ENCODE results near the gene CRTAP. TPM values are rescaled to one million over a fixed set of nuclear protein-coding genes. Genes with fewer than 3 reads are reported as not detected.

The CRTAP gene
- total and polyA plus RNA-seq, 2 of the 13 experiments (the other 11 are each of a cell fraction or from before 2014, with no cell fraction given), result 54.2 to 119 TPM

DNA sequence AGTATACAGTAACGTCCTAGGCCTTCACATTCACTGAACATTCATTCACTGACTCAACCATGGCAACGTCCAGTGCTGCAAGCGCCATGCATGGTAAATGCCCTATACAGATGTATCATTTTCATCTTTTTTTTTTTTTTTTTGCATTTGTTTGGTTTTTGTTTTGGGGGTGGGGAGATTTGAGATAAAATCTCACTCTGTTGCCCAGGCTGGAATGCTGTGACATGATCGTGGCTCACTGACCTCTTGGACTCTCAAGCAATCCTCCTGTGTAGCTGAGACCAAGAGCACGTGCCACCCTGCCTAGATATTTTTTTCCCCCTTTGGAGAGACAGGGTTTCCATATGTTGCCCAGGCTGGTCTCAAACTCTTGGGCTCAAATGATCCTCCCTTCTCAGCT lies 67.4 kb downstream of the CRTAP start (continued):
- TF ChIP-seq, protein P1, sequence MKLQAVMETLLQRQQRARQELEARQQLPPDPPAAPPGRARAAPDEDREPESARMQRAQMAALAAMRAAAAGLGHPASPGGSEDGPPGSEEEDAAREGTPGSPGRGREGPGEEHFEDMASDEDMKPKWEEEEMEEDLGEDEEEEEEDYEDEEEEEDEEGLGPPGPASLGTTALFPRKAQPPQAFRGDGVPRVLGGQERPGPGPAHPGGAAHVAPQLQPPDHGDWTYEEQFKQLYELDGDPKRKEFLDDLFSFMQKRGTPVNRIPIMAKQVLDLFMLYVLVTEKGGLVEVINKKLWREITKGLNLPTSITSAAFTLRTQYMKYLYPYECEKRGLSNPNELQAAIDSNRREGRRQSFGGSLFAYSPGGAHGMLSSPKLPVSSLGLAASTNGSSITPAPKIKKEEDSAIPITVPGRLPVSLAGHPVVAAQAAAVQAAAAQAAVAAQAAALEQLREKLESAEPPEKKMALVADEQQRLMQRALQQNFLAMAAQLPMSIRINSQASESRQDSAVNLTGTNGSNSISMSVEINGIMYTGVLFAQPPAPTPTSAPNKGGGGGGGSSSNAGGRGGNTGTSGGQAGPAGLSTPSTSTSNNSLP (IDR thresholded peaks at IDR 0.05; ENCODE audit: low read depth, low read length), result peak; percentile 91
- TF ChIP-seq ETV5 (CRISPR knock-in tag; IDR thresholded peaks at IDR 0.05; ENCODE audit: borderline replicate concordance), result no peak
- TF ChIP-seq ZFP41 (CRISPR knock-in tag; IDR thresholded peaks at IDR 0.05; ENCODE audit: borderline replicate concordance), result no peak
- TF ChIP-seq ZNF335 (CRISPR knock-in tag; IDR thresholded peaks at IDR 0.05), result no peak
- TF ChIP-seq, protein P2, sequence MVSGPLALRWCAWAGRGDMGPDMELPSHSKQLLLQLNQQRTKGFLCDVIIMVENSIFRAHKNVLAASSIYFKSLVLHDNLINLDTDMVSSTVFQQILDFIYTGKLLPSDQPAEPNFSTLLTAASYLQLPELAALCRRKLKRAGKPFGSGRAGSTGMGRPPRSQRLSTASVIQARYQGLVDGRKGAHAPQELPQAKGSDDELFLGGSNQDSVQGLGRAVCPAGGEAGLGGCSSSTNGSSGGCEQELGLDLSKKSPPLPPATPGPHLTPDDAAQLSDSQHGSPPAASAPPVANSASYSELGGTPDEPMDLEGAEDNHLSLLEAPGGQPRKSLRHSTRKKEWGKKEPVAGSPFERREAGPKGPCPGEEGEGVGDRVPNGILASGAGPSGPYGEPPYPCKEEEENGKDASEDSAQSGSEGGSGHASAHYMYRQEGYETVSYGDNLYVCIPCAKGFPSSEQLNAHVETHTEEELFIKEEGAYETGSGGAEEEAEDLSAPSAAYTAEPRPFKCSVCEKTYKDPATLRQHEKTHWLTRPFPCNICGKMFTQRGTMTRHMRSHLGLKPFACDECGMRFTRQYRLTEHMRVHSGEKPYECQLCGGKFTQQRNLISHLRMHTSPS (CRISPR knock-in tag; IDR thresholded peaks at IDR 0.05; ENCODE audit: low read depth), result 0 out of 2 replicates have a peak, but pooled peaks have one; percentile 45
- no peak for TF ChIP-seq ZNF274 (CRISPR knock-in tag; IDR thresholded peaks at IDR 0.05)
- TF ChIP-seq SIX4 (CRISPR knock-in tag; IDR thresholded peaks at IDR 0.05), result no peak
- TF ChIP-seq, protein P3, sequence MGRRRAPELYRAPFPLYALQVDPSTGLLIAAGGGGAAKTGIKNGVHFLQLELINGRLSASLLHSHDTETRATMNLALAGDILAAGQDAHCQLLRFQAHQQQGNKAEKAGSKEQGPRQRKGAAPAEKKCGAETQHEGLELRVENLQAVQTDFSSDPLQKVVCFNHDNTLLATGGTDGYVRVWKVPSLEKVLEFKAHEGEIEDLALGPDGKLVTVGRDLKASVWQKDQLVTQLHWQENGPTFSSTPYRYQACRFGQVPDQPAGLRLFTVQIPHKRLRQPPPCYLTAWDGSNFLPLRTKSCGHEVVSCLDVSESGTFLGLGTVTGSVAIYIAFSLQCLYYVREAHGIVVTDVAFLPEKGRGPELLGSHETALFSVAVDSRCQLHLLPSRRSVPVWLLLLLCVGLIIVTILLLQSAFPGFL (CRISPR knock-in tag; IDR thresholded peaks at IDR 0.05), result no peak
- TF ChIP-seq CHD2 (IDR thresholded peaks at IDR 0.05; ENCODE audit: low read depth, low read length), result no peak
- TF ChIP-seq, protein P4, sequence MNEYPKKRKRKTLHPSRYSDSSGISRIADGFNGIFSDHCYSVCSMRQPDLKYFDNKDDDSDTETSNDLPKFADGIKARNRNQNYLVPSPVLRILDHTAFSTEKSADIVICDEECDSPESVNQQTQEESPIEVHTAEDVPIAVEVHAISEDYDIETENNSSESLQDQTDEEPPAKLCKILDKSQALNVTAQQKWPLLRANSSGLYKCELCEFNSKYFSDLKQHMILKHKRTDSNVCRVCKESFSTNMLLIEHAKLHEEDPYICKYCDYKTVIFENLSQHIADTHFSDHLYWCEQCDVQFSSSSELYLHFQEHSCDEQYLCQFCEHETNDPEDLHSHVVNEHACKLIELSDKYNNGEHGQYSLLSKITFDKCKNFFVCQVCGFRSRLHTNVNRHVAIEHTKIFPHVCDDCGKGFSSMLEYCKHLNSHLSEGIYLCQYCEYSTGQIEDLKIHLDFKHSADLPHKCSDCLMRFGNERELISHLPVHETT (CRISPR knock-in tag; conservative IDR thresholded peaks at IDR 0.05), result no peak
- no peak for TF ChIP-seq NR1H2 (CRISPR knock-in tag; IDR thresholded peaks at IDR 0.05; ENCODE audit: borderline replicate concordance, low read depth)
- no peak for TF ChIP-seq ZNF264 (CRISPR knock-in tag; IDR thresholded peaks at IDR 0.05)
- no peak for TF ChIP-seq ZNF614 (CRISPR knock-in tag; IDR thresholded peaks at IDR 0.05; ENCODE audit: borderline replicate concordance)
- TF ChIP-seq, protein P5, sequence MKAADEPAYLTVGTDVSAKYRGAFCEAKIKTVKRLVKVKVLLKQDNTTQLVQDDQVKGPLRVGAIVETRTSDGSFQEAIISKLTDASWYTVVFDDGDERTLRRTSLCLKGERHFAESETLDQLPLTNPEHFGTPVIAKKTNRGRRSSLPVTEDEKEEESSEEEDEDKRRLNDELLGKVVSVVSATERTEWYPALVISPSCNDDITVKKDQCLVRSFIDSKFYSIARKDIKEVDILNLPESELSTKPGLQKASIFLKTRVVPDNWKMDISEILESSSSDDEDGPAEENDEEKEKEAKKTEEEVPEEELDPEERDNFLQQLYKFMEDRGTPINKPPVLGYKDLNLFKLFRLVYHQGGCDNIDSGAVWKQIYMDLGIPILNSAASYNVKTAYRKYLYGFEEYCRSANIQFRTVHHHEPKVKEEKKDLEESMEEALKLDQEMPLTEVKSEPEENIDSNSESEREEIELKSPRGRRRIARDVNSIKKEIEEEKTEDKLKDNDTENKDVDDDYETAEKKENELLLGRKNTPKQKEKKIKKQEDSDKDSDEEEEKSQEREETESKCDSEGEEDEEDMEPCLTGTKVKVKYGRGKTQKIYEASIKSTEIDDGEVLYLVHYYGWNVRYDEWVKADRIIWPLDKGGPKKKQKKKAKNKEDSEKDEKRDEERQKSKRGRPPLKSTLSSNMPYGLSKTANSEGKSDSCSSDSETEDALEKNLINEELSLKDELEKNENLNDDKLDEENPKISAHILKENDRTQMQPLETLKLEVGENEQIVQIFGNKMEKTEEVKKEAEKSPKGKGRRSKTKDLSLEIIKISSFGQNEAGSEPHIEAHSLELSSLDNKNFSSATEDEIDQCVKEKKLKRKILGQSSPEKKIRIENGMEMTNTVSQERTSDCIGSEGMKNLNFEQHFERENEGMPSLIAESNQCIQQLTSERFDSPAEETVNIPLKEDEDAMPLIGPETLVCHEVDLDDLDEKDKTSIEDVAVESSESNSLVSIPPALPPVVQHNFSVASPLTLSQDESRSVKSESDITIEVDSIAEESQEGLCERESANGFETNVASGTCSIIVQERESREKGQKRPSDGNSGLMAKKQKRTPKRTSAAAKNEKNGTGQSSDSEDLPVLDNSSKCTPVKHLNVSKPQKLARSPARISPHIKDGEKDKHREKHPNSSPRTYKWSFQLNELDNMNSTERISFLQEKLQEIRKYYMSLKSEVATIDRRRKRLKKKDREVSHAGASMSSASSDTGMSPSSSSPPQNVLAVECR (CRISPR knock-in tag; IDR thresholded peaks at IDR 0.05; ENCODE audit: borderline replicate concordance), result no peak
- TF ChIP-seq, protein P6, sequence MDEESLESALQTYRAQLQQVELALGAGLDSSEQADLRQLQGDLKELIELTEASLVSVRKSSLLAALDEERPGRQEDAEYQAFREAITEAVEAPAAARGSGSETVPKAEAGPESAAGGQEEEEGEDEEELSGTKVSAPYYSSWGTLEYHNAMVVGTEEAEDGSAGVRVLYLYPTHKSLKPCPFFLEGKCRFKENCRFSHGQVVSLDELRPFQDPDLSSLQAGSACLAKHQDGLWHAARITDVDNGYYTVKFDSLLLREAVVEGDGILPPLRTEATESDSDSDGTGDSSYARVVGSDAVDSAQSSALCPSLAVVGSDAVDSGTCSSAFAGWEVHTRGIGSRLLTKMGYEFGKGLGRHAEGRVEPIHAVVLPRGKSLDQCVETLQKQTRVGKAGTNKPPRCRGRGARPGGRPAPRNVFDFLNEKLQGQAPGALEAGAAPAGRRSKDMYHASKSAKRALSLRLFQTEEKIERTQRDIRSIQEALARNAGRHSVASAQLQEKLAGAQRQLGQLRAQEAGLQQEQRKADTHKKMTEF (CRISPR knock-in tag; IDR thresholded peaks at IDR 0.05), result peak; percentile 50; the same call in 1 of the 2 replicates
- TF ChIP-seq SIX1 (CRISPR knock-in tag; IDR thresholded peaks at IDR 0.05; ENCODE audit: borderline replicate concordance), result peak; percentile 51; the same call in 1 of the 2 replicates
- TF ChIP-seq ZNF773 (CRISPR knock-in tag; IDR thresholded peaks at IDR 0.05; ENCODE audit: borderline replicate concordance), result no peak

Data from HepG2 (cell line).